GM19455 (cell line): ENCODE results near the gene SLC41A3.
"Not testable (repeated sequence)": the region's sequence is repeated elsewhere in the genome, so short reads cannot be mapped to it uniquely, and the experiment has no call there.

Source experiments
- ATAC-seq: cut with Tn5 transposase; IDR thresholded peaks from one replicate; pipeline ENCODE4 v1.9.1; 2021; ENCODE audit not compliant: unreplicated experiment

Gene SLC41A3

GRCh38 chr3:126107203-126107939, 23.4 kb upstream of the SLC41A3 start:
- ATAC-seq = no peak

GRCh38 chr3:126106336-126107202, 22.6 kb upstream of the SLC41A3 start:
- ATAC-seq = no peak

DNA sequence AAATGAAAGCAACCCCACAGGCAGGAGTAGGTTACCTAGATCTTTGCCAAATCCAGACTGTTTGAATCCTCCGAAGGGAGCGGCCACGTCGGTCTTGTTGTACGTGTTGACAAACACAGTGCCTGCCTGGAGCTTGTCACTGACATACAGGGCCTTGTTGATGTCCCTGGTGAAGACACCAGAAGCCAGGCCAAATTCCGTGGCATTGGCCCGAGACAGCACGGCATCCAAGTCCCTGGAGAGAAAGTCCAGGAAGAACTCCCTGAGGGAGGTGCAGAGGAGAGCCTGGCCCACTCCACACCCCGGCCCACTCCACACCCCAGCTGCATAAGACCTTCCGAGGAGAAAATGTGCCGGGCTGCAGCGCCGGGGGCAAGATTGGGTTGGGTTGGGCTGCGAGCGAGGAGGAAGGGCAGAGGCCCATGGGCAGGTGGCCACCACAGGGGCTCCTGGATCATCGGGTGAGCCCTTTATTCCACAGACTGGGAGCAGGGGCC, 21.8 kb upstream of the SLC41A3 start:
- ATAC-seq = no peak

DNA sequence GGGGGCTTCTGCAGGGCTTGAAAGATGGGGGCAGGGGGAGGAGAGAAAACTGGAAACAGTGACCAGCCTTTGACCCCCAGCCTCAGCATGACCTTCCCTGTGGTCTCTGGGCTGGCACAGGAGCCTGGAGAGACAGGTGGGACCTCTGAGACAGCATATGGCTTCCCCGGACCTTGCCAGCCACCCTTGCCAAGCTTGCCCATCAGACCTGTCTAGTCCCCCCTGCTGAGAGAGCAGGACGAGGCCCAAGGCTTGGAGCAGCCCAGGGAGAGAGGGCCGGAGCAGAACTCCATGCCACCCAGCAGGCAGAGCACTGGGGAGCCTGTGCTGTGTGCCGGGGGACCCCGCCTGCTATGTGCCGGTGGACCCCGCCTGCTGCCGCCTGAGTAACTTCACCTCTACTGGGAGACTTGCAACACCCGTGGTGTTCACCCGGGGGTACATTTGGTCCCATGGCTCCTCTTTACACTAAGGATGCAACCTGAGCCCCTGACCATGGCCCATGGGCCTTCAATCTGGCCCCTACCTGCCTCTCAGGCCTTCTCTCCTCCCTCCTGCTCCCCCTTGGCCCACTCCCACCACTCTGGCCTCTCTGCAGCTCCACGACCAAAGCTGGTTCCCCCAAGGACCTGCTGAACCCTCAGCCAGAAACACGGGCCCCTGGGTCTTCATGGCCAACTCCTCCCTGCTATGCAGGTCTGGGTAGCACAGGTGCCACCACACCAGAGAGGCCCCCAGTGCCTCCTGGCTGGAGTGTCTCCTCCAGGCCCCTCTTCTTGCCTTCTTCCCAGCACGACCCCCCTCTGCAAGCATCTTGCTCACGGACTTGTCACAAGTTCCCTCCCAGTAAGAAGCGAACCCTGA, 21.1 kb upstream of the SLC41A3 start:
- ATAC-seq = no peak

DNA sequence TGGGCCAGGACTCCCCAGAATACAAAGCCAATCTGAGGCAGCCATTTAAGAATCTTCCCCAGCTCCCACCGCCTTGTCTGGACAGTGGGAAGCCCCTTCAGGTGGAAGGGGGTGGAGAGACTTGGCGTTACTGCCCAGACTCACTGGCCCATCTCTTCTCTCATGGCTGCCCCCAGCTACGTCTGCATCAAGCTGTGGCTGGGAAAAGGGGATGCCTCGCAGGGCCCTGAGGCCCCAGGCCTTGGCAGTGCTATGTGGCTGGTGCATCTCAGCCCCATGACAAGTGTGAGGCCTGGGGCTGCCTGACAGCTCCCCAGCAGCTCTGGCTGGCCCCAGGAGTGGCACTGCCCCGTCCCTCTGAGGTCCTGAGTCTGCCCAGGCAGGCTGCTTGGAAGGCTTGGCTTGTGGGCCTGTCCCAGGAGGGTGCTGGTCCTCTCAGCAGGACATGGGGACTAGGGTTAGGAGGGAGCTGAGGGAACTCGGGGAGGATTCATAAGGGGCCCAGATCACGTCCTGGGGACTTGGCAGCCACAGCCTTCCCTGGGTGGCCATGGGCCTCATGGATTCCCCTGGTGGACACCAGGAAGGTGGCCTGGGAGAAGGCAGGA, 20.2 kb upstream of the SLC41A3 start:
- ATAC-seq = no peak

DNA sequence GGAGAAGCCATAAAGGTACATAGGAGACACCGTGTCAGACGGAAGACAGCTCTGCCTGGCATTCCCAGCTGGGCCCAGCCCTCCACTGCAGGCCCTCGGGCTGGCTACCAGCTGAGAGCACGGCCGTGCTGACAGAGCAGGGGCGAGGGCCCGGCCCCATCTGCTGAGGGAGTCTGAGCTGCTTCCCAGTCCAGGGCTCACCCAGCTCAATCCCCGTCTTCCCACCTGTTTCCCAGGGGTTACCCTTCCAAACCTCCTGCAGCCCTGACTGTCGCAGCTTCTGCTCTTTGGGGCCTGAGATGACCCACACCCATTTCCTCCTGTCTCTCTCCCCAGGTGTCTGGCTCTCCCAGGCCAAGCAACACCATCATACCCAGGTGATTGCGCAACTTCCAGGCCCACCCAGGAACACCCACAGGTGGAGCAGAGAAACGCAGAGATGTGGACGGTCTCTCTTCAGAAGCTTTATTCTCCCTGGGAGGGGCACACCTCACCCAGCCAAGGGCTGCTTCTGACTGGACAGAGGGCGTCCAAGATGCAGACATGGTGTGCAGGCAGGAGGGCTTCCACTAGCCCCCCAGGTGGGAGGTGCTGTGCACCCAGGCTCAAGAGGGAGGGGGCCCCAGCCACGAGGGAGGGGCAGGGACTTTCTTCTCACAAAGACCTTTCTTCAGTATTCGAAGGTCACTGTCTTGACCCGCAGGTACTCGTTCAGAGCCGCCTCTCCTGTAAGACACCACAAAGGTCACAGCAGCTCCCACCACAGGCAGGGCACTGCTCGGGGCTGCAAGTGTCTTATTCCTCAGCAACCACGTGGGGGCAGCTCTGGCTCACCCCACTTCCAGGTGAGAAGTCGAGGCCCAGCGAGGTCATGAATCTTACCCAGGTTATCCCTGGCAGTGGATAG, 19.4 kb upstream of the SLC41A3 start:
- ATAC-seq = no peak

DNA sequence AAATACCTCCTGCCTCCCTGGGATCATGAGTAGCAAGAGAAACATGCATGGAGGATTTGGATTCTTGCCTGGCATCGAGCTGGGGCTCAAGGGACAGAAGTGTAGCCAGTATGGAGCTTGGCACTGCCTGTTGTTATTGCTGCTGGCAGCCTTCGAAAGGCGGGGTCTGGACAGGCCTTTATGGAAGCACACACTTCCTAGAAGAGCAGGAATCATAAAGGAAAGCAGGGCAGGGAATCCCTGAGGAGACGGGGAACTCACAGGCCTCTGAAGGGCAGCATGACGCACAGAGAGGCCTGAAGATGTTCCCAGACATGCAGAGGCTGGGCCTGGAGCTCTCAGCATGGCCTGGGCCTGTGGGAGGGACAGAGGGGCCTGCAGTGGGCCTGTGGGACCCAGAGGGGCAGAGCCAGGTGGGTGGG, 18.6 kb upstream of the SLC41A3 start:
- ATAC-seq = no peak

DNA sequence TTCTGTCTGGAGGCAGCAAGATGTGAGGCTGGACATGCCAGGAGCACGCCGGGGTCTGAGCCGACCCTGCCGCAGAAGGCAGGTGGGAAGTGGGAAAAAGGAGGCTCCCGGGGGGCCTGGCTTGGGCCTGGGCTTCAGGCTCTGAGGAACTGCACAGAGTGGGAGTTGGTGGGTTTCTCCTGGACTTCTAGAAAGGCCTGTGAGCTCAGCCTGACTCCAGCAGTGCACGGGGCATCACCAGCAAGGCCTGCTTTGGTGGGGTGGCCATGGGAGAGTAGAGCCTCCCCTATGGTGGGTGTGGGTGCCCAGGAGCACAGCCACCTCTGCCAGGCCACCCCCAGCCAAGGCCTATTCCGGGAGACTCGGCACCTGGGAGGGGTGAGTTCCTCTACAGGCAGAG, 18.1 kb upstream of the SLC41A3 start:
- no peak for ATAC-seq

DNA sequence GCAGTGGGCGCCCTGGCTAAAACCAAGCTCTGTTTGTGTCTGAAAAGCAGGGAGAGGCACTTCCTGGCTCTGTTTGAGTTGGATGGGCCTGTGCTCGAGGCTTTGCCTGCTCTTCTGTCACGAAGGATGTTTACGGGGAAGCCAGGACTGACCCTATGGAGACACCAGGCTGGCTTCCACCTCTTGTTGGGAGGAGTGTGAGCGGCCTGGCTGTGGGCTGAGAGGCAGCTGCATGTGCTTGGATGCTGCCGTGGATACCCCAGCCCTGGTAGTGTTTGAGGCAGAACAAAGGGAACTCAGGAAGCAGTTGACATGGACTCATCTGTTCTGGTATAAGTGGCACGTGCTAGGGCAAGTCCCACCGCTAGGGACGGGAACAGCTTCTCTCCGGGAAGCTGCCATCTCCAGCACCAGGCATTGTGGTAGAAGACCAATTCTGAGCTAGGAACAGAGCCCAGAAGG, 17.6 kb upstream of the SLC41A3 start:
- ATAC-seq = no peak

GRCh38 chr3:126100634-126101301, 16.8 kb upstream of the SLC41A3 start:
- ATAC-seq = no peak

GRCh38 chr3:126100269-126100633, 16.3 kb upstream of the SLC41A3 start:
- no peak for ATAC-seq

- no peak for ATAC-seq
These were observed 14.5 kb upstream of the SLC41A3 start for GRCh38 chr3:126098391-126098858.

- no peak for ATAC-seq
These were observed 13.9 kb upstream of the SLC41A3 start for GRCh38 chr3:126097801-126098200.

GRCh38 chr3:126096274-126096673, 12.3 kb upstream of the SLC41A3 start:
- ATAC-seq = not testable (repeated sequence)

DNA sequence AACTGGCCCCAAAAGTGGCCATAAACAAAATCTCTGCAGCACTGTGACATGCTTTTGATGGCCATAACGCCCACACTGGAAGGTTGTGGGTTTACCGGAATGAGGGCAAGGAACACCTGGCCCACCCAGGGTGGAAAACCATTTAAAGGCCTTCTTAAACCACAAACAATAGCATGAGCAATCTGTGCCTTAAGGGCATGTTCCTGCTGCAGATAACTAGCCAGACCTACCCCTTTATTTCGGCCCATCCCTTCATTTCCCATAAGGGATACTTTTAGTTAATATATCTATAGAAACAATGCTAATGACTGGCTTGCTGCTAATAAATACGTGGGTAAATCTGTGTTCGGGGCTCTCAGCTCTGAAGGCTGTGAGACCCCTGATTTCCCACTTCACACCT, 8.2 kb upstream of the SLC41A3 start:
- not testable (repeated sequence) for ATAC-seq

- no peak for ATAC-seq
These were observed 3.7 kb upstream of the SLC41A3 start for GRCh38 chr3:126087552-126088175.

- ATAC-seq = no peak
These were observed 1.9 kb upstream of the SLC41A3 start for GRCh38 chr3:126085841-126086240.

- ATAC-seq = no peak
These were observed 1.4 kb upstream of the SLC41A3 start for GRCh38 chr3:126085276-126085675.
